HPDE6-E6E7 (cell line): ENCODE data around the gene GADL1.

Experiments used
- DNase-seq: peaks from one replicate; pipeline ENCODE4 v3.0.0; 2011; ENCODE audit warnings: missing footprints; ENCODE audit errors: extremely low spot score

Gene GADL1

DNA sequence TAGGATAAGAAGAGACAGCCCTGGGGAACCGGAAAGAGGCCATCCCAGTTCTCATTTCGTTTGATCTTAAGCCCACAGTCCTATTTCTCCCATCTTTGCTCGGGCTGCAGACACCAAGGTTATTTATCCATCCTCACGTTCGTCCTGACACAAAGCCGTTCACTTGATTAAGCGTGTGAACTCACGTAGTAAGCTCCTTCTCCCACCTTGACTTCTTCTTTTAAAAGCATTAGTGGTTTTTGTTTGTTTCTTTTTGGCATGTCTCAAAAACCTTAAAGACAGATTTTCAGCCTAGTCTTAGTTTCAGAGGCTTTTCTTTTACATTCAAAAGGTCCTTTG lies 217.1 kb downstream of the GADL1 start:
- no peak for DNase-seq

DNA sequence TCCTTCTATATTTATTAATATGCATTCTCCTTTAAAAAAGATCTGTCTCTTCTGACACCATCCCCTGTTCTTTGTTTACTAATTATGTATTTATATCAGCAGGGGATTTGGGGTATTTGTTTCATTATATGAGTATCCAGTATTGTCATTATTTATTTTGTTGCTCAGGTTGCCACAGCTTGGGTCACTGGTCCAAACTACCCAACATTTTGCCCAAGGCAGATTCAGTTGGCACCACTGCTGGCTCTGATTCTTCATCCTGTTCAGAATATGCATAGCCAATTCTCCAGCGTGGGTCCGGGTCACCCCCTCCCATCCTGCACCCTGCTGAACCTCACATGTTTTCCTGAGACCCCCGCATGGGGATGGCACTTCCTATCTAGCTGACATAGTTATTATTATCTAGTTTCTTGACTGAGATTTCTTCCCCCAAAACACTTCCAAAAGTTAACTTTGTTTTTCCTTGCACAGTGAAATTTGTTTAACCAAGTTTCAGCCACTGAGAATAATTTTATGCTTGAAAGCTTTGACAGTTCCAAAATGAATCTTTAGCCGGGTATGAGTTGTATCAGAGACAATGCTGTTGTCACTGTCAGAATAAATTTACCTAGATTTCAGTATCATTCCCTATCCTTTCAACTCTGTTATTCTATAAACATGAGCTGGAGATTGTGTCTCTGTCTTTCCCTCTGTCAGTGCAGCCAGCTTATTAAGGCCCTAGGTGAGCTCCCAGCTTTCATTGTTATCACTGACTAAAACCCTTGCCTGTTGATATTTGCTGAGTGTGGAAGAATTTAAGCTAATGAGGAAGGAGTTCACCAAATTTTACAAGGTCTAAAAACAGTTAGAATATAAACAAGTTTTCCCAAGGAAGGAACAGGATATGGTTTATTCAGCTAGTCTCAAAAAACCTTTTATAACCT lies 217.8 kb downstream of the GADL1 start:
- DNase-seq, result no peak
